Mononuclear cell (primary cell): ENCODE data around the gene DLGAP1. TPM values are rescaled to one million over a fixed set of nuclear protein-coding genes. Genes with fewer than 3 reads are reported as not detected.

Experiments
- H3K27me3 ChIP-seq: 2 replicates; pipeline ENCODE4 v1.6.0; 2011; ENCODE audit warnings: low read length, control low read depth; ENCODE audit not compliant: insufficient read depth
- H3K4me1 ChIP-seq: 2 replicates; pipeline ENCODE4 v1.5.1; 2011; ENCODE audit warnings: mild to moderate bottlenecking, low read length, control low read depth; ENCODE audit not compliant: insufficient read depth
- H3K4me3 ChIP-seq: 2 replicates; pipeline ENCODE4 v1.5.1; 2011; ENCODE audit warnings: mild to moderate bottlenecking, low read length, moderate library complexity
- H3K9me3 ChIP-seq: 2 replicates; pipeline ENCODE4 v1.5.1; 2011; ENCODE audit warnings: low read depth, mild to moderate bottlenecking, control low read depth, low read length
- total RNA-seq: library from RNA; depleted of rRNA; stranded (reverse); fragments of >200 nt; gene quantifications from one replicate; pipeline ENCODE4 v1.2.3, GENCODE V29; 2012

DLGAP1 gene
- total RNA-seq, 1 donor: 0.42 TPM

DNA sequence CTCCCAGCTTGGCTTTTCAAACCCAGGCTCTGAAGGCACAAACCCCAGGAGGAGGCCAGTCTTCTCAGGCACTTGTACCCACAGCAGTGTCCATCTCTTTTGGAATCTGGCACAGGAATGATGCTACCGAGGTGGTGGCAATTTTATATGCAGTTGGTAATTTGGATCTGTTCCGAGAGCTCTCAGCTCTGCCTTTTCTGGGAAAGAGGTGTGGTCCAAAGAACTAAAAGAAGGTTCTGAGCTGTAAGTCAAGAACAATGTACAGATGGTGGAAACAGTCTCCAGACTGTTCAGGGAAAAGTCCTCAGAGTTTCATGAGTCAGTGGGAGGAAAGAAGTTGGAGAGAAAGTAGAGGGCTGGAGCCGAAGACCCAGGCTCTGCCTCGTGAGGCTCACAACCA lies 651.8 kb downstream of the DLGAP1 start:
- Histone ChIP-seq H3K4me1 (no peaks in the 10 kb centered on the region), H3K4me3 (no peak overlapping the region), H3K27me3 (no peaks in the 10 kb centered on the region), H3K9me3 (no peaks in the 10 kb centered on the region)

DNA sequence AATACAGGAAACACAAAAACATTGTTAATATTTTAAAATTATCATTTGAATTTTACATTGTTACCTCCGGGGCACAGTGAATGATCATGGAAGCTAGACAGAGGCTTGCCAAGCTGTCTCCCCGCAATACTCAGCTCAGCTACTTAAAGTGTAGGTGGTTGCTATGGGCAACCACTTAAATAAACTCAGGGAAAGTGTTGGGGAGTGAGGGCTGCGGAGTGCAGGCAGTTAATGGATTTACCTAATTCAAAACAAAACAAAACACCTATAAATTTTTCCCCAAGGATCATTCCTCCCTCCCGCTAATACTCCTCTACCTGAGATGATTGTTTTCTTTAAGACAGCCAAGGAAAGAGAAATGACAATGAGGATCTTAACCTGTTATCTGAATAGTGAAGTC lies 655.6 kb downstream of the DLGAP1 start:
- no peaks in the 10 kb centered on the region for H3K9me3 ChIP-seq
- no peaks in the 10 kb centered on the region for H3K27me3 ChIP-seq
- no peaks in the 10 kb centered on the region for H3K4me1 ChIP-seq
- H3K4me3 ChIP-seq: no peak overlapping the region

- Histone ChIP-seq H3K4me1 (no peaks in the 10 kb centered on the region), H3K27me3 (no peaks in the 10 kb centered on the region), H3K9me3 (no peaks in the 10 kb centered on the region), H3K4me3 (no peak overlapping the region)
These were observed 657.1 kb downstream of the DLGAP1 start for GRCh38 chr18:3798032-3798431.

DNA sequence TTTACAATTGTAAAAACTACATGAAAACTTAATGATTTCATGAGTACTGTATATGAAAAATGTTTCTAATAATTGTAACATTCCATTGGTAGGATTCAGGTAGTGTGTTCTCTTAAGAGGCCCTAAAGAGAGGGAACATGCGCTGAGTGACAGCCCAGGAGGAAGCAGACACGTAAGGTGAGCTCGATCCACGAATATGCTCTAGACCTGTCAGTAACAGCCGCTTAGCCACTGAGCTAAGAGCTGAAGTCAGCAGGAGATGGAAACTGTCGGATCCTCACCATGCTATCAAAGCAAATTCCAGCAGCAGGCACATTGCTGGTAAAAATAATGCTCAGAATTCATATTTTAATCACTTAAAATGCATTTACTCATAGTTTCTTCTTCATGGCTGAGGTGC lies 658.7 kb downstream of the DLGAP1 start:
- H3K27me3 ChIP-seq: no peaks in the 10 kb centered on the region
- no peaks in the 10 kb centered on the region for H3K4me1 ChIP-seq
- no peak overlapping the region for H3K4me3 ChIP-seq
- H3K9me3 ChIP-seq: no peaks in the 10 kb centered on the region

- H3K4me3 ChIP-seq: no peak overlapping the region
- H3K9me3 ChIP-seq: no peaks in the 10 kb centered on the region
- H3K4me1 ChIP-seq: peaks cover 4% of the 10 kb centered on the region
- H3K27me3 ChIP-seq: no peaks in the 10 kb centered on the region
These were observed 660.4 kb downstream of the DLGAP1 start for GRCh38 chr18:3794537-3795348.

DNA sequence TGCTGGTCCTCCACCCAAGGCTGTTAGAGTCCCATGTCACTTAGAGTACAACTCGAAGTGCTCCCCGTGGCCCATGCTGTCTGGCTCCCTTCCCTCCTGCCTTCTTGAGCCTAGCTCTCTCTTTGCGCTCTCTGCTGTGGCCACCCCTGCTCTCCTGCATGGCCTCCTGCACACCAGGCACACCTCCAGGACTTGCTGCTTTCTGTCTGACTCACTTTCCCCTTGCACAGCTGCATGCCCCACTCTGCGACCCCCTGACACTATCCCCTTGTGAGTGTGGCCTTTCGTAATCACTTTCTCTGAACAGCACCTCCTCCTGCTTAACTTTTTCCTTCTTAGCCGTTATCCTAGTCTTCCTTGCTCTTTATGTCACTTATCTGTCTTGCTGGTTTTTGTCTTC lies 661.6 kb downstream of the DLGAP1 start:
- Histone ChIP-seq H3K4me1 (peaks cover 4% of the 10 kb centered on the region), H3K9me3 (no peaks in the 10 kb centered on the region)

GRCh38 chr18:3793111-3793510 lies 662.0 kb downstream of the DLGAP1 start:
- H3K27me3 ChIP-seq: no peaks in the 10 kb centered on the region
- no peak overlapping the region for H3K4me3 ChIP-seq
- no peaks in the 10 kb centered on the region for H3K9me3 ChIP-seq
- peaks cover 5% of the 10 kb centered on the region for H3K4me1 ChIP-seq

More for the DNA sequence above, 661.6 kb downstream of the DLGAP1 start:
- Histone ChIP-seq H3K4me3 (no peak overlapping the region), H3K27me3 (no peaks in the 10 kb centered on the region)

GRCh38 chr18:3792711-3793110 lies 662.4 kb downstream of the DLGAP1 start:
- Histone ChIP-seq H3K4me3 (no peak overlapping the region), H3K9me3 (no peaks in the 10 kb centered on the region), H3K27me3 (no peaks in the 10 kb centered on the region), H3K4me1 (peaks cover 9% of the 10 kb centered on the region)

DNA sequence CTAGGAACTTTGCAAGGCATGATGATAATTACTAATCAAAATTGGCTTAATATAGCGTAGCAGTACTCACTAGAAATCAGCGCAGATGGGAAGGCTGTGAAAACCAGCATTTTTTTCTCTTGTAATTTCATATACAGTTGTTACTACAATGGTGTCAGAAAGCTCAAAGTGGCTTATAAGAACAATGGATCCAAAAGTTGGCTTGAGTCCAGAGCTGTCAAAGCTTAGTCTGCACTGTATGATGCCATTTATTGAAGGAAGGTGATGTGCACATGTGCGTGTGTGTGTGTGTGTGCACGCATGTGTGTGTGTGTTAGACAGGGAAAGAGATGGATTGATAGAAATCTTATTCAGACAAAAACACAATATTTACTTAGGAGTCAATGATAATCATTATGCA lies 663.9 kb downstream of the DLGAP1 start:
- H3K4me3 ChIP-seq: no peak overlapping the region

GRCh38 chr18:3790703-3791102 lies 664.4 kb downstream of the DLGAP1 start:
- no peaks in the 10 kb centered on the region for H3K27me3 ChIP-seq
- no peak overlapping the region for H3K4me3 ChIP-seq
- peaks cover 14% of the 10 kb centered on the region for H3K4me1 ChIP-seq
- H3K9me3 ChIP-seq: no peaks in the 10 kb centered on the region

More for the DNA sequence above, 663.9 kb downstream of the DLGAP1 start:
- Histone ChIP-seq H3K9me3 (no peaks in the 10 kb centered on the region), H3K27me3 (no peaks in the 10 kb centered on the region), H3K4me1 (peaks cover 14% of the 10 kb centered on the region)

- no peak overlapping the region for H3K4me3 ChIP-seq
- peaks cover 14% of the 10 kb centered on the region for H3K4me1 ChIP-seq
- H3K9me3 ChIP-seq: no peaks in the 10 kb centered on the region
- H3K27me3 ChIP-seq: no peaks in the 10 kb centered on the region
These were observed 665.6 kb downstream of the DLGAP1 start for GRCh38 chr18:3789525-3789924.

DNA sequence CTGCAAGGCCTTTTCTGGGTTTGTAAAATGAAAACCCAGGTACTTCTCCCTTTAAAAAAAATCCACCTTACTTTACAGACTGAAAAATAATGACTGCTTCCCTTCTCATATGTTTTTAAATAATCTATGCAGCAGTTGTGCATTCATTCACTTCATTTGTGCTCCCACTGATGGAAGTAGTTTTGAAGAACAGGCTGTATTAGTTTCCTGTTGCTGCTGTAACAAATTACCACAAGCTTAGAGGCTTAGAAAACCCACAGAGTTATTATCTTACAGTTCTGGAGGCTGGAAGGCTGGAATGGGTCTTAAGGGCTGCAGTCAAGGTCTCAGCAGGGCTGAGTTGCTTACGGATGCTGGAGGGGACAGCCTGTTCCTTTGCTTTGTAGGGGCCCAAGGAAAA lies 670.2 kb downstream of the DLGAP1 start:
- H3K4me3 ChIP-seq: no peak overlapping the region
- no peaks in the 10 kb centered on the region for H3K9me3 ChIP-seq
- peaks cover 10% of the 10 kb centered on the region for H3K4me1 ChIP-seq
- H3K27me3 ChIP-seq: no peaks in the 10 kb centered on the region

GRCh38 chr18:3782901-3783300 lies 672.2 kb downstream of the DLGAP1 start:
- no peaks in the 10 kb centered on the region for H3K9me3 ChIP-seq
- no peaks in the 10 kb centered on the region for H3K27me3 ChIP-seq
- peaks cover 8% of the 10 kb centered on the region for H3K4me1 ChIP-seq
- H3K4me3 ChIP-seq: no peak overlapping the region

DNA sequence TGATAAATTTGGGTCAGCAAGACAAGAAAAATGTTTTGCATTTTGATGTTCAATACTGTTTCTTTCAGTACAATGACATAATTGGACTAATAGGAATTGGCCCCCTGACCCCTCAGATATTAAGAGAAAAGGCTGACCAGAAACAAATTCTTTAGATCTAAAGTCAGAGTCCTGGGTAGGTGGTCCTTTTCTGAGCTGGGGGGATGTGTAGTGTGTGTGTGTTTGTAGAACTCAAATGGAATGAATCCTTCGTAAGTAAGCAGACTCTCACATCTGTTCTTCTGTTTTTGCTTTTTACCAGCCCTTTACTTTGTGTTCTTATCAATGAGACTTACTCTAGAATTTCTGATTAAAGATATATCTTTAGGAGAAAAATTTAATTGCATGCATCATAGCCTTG lies 677.4 kb downstream of the DLGAP1 start:
- H3K27me3 ChIP-seq: no peaks in the 10 kb centered on the region
- no peaks in the 10 kb centered on the region for H3K4me1 ChIP-seq
- H3K9me3 ChIP-seq: no peaks in the 10 kb centered on the region
- no peak overlapping the region for H3K4me3 ChIP-seq

DNA sequence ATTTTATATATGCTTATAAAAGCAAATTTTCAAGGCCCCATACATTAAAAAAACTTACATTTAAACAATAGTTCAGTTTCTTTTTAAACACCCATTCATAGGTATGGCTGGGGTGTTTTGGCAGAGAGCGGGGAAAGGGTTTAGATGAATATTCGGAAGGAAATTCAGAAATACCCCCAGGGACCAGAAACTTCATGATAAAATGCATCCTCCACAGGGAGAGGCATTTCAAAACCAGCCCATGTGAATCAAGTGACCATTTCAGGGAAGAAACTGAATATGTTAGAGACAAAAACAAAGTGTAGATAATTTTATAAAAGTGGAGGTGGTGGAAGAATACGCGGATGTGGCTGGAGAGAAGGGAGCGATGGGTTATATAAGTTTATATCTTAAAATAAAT lies 678.0 kb downstream of the DLGAP1 start:
- H3K4me1 ChIP-seq: no peaks in the 10 kb centered on the region
- H3K9me3 ChIP-seq: no peaks in the 10 kb centered on the region
- H3K4me3 ChIP-seq: no peak overlapping the region
- no peaks in the 10 kb centered on the region for H3K27me3 ChIP-seq

DNA sequence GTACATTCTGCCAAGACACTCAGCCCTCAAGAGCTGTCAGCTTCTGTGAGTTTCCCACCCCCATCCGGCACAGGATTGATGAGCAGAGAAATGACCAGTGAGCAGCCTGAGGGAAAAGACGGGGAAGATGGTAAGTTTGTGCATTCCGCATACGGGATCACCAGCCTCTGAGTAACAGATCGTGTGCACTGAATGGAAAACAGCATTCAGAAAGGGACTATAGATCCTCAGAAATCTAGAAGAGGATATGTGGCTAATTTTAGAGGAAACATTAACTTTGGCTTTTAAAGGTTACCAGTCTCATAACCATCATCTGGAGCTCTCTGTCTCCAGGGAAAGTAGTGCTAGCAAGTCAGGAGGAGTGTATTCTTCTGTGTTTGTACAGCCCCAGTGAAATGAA lies 679.1 kb downstream of the DLGAP1 start:
- Histone ChIP-seq H3K27me3 (no peaks in the 10 kb centered on the region), H3K9me3 (no peaks in the 10 kb centered on the region), H3K4me1 (peaks cover 9% of the 10 kb centered on the region), H3K4me3 (no peak overlapping the region)
